H1 (cell line): ENCODE measurements around the gene SMAD1. TPM values are rescaled to one million over a fixed set of nuclear protein-coding genes. Genes with fewer than 3 reads are reported as not detected.

Experiments
- CBX8 ChIP-seq: fragments of 300-800, 300-1000 bp; sonication (generic); IDR thresholded peaks from 2 replicates; pipeline ENCODE4 v1.7.1; 2016; ENCODE audit warnings: low read depth, low read length, borderline replicate concordance
- JUN ChIP-seq: IDR thresholded peaks from 2 replicates; pipeline ENCODE4 v1.6.1; 2011; ENCODE audit warnings: low read depth, mild to moderate bottlenecking, improper control_type of control experiment, low read length
- PHF8 ChIP-seq: fragments of 200-600 bp; sonication (generic); conservative IDR thresholded peaks from 2 replicates; pipeline ENCODE4 v1.7.1; 2012; ENCODE audit warnings: low read depth, mild to moderate bottlenecking, inconsistent platforms, low read length, moderate library complexity
- SIRT6 ChIP-seq: IDR thresholded peaks from one replicate; pipeline ENCODE4 v1.7.1; 2012; ENCODE audit warnings: low read length, inconsistent platforms
- SRF ChIP-seq: IDR thresholded peaks from 2 replicates; pipeline ENCODE4 v1.6.1; 2011; ENCODE audit warnings: mild to moderate bottlenecking, low read depth, low read length, moderate library complexity
- polyA plus RNA-seq, 7 experiments: library from polyadenylated mRNA; depleted of rRNA in 3 of 7; stranded (reverse) in 5 of 7; unstranded in 2 of 7; fragments of >200 nt in 5 of 7; fragments of 200-250 nt in 2 of 7; gene quantifications; 1 replicate in 5 of 7; 2 replicates in 1 of 7; 4 replicates in 1 of 7; pipeline versions ENCODE4 v1.2.1 to v1.2.3, GENCODE V29; 2011 to 2013; ENCODE audit warnings: missing spikeins in 2 of 7, mixed read lengths in 2 of 7
- total RNA-seq: library from RNA; stranded (reverse); fragmentation: NEBNext Ultra II Directional; extraction: Animal tissue kit (Norgen Biotek cat#: 25700); gene quantifications from 2 replicates; pipeline ENCODE4 v1.2.1, GENCODE V29; 2021

The SMAD1 gene
- total and polyA plus RNA-seq, 2 of the 8 experiments (the other 6 are each of a cell fraction or from before 2014, with no cell fraction given), result 22.6 to 25.3 TPM

DNA sequence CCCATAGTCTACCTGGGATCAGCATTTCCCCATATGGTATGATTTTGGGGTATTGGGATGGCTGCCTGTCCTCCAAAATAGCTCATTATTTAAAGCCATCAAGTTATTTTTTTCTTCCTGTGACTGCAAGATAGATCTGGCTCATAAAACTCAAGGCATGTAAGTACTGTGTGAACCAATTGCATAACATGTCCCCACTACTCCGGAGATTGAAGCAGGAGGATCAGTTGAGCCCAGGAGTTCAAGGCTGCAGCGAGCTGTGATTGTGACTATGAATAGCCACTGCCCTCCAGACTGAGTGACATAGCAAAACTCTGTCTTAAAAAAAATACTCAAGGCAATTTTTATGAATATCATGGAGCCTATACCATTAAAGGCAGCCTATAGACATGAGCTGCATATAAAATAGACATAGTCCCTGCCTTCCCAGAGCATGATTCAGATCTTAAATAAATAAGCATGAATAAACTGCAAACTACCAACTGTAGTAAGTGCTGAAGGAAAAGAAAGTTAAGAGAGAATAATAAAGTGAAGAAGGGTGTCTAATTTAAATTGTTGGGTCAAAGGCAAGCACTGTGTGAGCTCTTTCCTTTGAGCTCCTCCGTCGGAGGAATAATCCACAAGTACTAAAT lies 120.6 kb downstream of the SMAD1 start (continued):
- TF ChIP-seq JUN, result no peak
- no peak for TF ChIP-seq SRF
- TF ChIP-seq PHF8, result no peak
- TF ChIP-seq SIRT6, result no peak
- TF ChIP-seq CBX8, result no peak
